Memory B cell (primary cell): Measurements from ENCODE around the gene G6PD.
A peak's percentile ranks its signal among the peaks of the same experiment; 100 is the strongest.

Experiments used
- ATAC-seq: fragments of 150-1000 bp; cut with Tn5 transposase; 2 replicates; pipeline ENCODE4 v1.10.0; 2021; ENCODE audit warnings: low read depth, mild to moderate bottlenecking, moderate library complexity
- DNase-seq, 2 donors: peaks; one replicate each; pipeline ENCODE4 v3.0.0; 2022; ENCODE audit warnings: low spot score in 2 of 2
- H3K27ac Mint-ChIP-seq: one replicate; pipeline ENCODE4 v1.8.0; 2022; ENCODE audit warnings: mild to moderate bottlenecking, moderate library complexity, mixed read lengths
- H3K27me3 Mint-ChIP-seq: one replicate; pipeline ENCODE4 v1.8.0; 2022; ENCODE audit warnings: mixed read lengths
- H3K36me3 Mint-ChIP-seq: one replicate; pipeline ENCODE4 v1.8.0; 2022; ENCODE audit warnings: mild to moderate bottlenecking, mixed read lengths
- H3K4me1 Mint-ChIP-seq: one replicate; pipeline ENCODE4 v1.8.0; 2022; ENCODE audit warnings: mixed read lengths
- H3K4me3 Mint-ChIP-seq: one replicate; pipeline ENCODE4 v1.8.0; 2022; ENCODE audit warnings: mild to moderate bottlenecking, moderate library complexity, mixed read lengths
- H3K9me3 Mint-ChIP-seq: one replicate; pipeline ENCODE4 v1.8.0; 2022; ENCODE audit warnings: mixed read lengths

G6PD gene

DNA sequence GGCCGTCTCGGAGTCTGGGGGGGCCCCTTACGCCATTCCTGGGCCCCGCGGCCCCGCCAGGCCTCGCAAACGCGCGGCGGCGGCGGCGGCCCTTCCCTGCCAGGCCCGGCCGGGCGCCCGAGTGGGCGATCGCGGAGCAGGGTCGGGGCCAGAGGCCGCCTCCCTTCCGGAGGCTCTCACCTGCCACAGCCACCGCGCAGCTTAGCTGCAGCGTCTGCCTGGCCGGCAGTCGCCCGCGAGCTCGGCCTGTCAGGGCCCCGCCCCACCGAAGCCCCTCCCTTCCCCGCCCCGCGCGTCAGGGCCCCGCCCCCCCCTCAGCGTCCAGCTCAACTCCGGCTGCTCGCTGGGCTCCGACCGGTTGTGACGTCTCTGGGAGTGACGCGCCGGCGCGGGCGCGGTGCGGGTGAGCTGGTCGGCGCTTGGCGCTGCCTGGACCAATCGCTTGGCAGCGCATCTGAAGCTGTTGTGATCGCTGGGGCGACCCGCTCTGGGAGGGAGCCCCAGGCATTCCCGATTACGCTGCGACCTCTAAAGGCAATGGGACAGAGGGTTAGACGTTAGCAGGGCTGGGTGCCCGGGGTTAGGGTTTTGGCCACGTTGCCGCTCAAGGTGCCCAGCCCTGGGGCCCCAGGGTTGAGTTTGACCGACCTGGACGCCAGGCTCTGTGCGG, 56.1 kb downstream of the G6PD start, which contains the start of gene SLC10A3:
Gene SLC10A3 (minus strand): TSS at position 216 of the 670 bp plus-strand sequence. CDS start 1,689 bp downstream, outside the sequence.
- no peaks in the 10 kb centered on the region for H3K9me3 Mint-ChIP-seq
- peaks cover 8% of the 10 kb centered on the region for H3K4me1 Mint-ChIP-seq
- no peaks in the 10 kb centered on the region for H3K27me3 Mint-ChIP-seq
- peak within 1 kb of the TSS; percentile 90 for H3K4me3 Mint-ChIP-seq
- peak; percentile 64 to 76 for DNase-seq
- peaks cover 4% of the 10 kb centered on the region for H3K36me3 Mint-ChIP-seq
- H3K27ac Mint-ChIP-seq = peak within 1 kb of the TSS; percentile 91
- ATAC-seq = peak; percentile 83

DNA sequence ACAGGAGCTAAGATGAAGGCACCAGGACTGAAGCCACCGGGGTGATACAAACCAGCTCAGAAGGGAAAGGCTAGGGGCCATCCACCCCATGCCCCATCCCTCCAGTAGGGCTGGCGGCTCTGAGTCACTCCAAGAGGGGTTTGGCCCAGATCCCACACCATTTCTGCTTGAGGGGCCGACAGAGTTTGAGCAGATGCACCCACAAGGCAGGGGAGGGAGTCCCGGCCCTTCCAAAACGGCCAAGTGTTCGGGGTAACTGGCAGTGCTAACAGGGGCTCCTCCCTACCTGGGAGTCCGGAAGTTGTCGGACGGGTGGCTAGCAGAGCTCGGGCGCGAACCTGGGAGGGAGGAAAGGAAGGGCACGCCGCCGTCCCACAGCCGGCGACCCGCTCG, 56.6 kb downstream of the G6PD start:
- ATAC-seq (no peak), DNase-seq (no peak)
- Mint-ChIP-seq H3K27me3 (no peaks in the 10 kb centered on the region), H3K9me3 (no peaks in the 10 kb centered on the region), H3K27ac (peak overlapping the region; percentile 91), H3K4me3 (peak overlapping the region; percentile 90), H3K36me3 (peaks cover 4% of the 10 kb centered on the region), H3K4me1 (peaks cover 8% of the 10 kb centered on the region)

DNA sequence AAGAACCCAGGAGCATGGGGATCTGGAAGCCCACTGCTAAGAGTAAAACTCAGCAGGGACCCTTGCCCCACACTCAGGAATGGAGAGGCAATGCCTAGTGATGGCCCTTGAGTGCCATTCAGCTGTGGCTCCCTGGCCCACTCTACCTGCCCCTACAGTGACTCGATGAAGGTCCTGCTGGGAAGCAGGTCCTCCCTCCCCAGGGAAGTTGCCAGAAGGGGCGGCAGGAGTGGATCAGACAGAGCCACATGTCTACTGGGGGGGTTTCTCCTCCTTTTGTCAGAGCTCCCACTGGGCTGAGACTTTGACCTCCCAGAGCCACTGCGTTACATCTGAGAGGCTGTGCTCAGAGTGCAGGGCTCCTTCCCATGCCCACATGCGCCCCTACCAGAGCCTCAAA, 57.5 kb downstream of the G6PD start:
- DNase-seq (no peak), ATAC-seq (no peak)
- no peak overlapping the region for H3K27ac Mint-ChIP-seq
- H3K4me3 Mint-ChIP-seq = peak overlapping the region; percentile 90
- H3K36me3 Mint-ChIP-seq = peaks cover 4% of the 10 kb centered on the region
- H3K27me3 Mint-ChIP-seq = no peaks in the 10 kb centered on the region
- no peaks in the 10 kb centered on the region for H3K9me3 Mint-ChIP-seq
- H3K4me1 Mint-ChIP-seq = peaks cover 8% of the 10 kb centered on the region

- ATAC-seq (no peak), DNase-seq (no peak)
- Mint-ChIP-seq H3K36me3 (peaks cover 4% of the 10 kb centered on the region), H3K4me3 (peak overlapping the region; percentile 29), H3K4me1 (peaks cover 8% of the 10 kb centered on the region), H3K27me3 (no peaks in the 10 kb centered on the region), H3K27ac (no peak overlapping the region), H3K9me3 (no peaks in the 10 kb centered on the region)
Observed at GRCh38 chrX:154488336-154489075, 58.1 kb downstream of the G6PD start.

DNA sequence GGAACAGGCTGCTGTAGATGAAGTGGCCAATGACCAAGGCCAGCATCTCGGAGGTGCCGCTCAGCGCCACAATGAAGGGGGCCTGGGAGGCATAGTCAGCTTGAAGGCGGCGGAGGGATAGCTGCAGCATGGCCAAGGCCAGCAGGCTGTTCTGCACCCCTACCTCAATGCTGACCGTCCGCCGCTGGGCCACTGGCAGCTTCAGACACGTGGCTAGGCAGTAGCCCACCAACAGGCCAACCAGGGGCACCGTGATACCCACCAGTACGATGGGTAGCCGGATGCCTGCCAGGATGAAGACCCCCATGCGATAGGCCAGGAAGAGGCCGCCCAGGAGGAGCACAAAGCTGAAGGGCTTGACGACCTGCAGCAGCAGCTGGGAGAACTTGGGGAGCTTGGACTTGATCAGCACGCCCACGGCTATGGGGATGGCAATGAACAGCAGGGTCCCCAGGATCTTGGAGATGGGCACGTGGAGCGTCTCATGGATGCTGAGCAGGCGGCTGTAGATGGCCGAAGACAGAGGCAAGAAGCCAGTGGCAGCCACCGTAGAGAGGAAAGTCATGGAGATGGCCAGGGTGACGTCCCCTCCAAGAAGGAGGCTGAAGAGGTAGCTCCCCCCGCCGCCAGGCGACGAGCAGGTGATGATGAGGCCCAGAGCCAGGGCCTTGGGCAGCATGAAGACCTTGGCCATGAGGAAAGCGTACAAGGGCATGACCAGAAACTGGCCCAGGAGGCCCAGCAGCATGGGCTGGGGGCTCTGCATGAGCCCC, 58.9 kb downstream of the G6PD start:
- Mint-ChIP-seq H3K36me3 (peaks cover 4% of the 10 kb centered on the region), H3K4me3 (peak overlapping the region; percentile 29), H3K9me3 (no peaks in the 10 kb centered on the region), H3K27ac (no peak overlapping the region), H3K4me1 (peaks cover 10% of the 10 kb centered on the region), H3K27me3 (no peaks in the 10 kb centered on the region)
- no peak for DNase-seq
- ATAC-seq = no peak

DNA sequence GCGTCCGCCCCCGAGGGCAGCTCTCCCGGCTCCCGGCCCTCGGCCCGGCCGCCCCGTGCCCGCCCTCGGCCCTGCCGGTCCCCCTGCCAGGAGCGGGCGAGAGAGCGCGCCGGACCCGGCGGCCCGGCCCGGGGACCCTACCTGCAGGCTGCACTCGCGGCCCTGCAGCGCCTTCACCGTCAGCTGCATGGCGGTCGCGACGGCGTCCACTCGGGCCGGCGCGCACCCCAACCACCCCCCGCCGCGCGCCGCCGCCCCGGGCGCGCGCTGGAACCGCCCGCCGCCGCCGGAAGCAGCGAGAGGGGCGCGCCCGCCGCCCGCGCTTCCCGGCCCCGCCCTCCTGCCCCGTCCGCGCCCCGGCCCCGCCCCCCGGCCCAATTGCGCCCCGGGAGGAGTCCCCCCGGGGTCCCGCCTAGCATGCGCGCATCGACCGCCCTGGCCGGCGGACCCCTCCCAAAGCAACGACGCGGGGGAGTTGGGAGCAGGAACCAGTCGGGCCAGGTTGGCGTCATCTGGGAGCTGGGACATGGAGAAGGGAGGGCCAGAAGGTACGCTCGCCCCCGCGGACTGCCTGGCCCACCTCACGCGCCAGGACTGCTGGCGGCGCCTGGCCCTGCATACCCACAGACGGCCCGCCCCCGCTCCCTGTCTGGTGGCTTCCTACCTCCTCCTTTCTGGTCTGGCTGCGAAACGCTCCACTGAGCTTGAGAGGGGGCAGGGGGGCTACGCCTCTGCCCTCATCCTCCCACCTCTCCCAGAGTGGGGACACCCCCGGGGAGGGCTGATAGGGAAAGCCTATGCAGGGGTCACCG, 60.0 kb downstream of the G6PD start, which contains the start of gene UBL4A:
Gene UBL4A (minus strand): TSS at position 220 of the 812 bp plus-strand sequence. CDS start 31 bp downstream, at position 189.
- ATAC-seq (peak; percentile 37), DNase-seq (peak; percentile 34 to 56)
- Mint-ChIP-seq H3K36me3 (peaks cover 4% of the 10 kb centered on the region), H3K27ac (peak within 1 kb of the TSS; percentile 67), H3K4me3 (peak within 1 kb of the TSS; percentile 77), H3K9me3 (no peaks in the 10 kb centered on the region), H3K4me1 (peaks cover 16% of the 10 kb centered on the region), H3K27me3 (no peaks in the 10 kb centered on the region)

DNA sequence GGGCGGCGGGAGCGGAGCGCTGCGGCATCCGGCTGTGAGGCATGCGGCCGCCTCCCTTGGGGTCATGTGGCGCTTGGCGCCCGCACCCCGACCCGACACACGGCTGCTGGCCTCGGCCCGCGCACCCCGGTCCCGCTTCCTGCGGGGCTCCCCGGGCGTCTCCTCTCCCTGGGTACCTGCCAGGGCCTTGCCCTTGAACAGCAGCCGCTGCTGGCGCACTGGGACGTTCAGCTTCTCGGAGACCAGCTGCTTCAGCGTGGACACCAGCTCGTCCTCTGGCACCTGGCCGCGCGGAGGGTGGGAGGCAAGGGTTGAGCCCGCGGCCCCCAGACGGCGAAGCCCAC, 60.6 kb downstream of the G6PD start:
- peak in 1 of 2 donors; percentile 34 for DNase-seq
- Mint-ChIP-seq H3K4me3 (peak overlapping the region; percentile 14), H3K27me3 (no peaks in the 10 kb centered on the region), H3K9me3 (no peaks in the 10 kb centered on the region), H3K27ac (no peak overlapping the region), H3K36me3 (peaks cover 4% of the 10 kb centered on the region), H3K4me1 (peaks cover 13% of the 10 kb centered on the region)
- ATAC-seq = peak; percentile 6

DNA sequence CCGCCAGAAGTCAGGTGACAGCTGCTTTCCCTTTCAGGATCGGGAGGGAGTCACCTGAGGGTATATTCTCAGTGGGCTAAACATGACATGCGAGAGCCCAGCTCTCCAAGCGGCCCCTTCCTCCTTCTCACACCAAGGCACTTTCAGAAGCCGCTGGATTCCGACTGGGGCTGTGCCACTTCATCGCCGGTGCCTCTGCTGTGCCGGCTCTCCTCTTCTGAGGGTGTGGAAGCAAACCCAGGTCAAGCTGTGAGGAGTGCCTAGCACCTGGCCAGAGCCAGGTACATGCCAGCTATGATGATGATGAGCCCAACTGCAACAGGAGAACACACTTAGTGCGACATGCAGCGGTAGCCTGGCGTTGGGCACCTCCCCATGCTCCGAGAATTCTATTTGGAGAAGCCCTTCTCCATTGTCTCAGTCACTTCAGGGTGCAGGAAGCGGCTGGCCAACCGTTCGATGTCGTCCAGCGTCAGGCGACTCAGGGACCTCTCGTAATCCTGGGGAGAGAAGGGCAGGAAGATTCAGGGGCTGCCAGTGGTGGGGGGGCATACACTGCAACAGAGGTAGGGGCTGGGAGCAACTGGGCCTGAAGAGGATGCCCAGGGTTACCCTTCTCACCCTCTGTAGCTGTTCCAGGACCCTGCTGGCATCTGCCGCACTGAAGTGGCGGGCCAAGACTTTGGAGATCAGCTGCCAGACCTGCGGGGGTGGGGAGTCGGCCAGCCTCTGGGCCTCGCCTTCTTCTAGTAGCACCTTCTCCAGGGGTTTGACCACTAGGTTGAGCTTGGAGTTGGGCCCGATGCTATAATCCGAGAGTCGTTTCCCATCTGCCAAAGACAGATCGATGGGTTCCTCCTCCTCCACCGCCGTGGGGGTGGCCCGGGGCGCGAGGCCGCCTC, 61.2 kb downstream of the G6PD start:
- no peak for DNase-seq
- no peak for ATAC-seq
- peaks cover 13% of the 10 kb centered on the region for H3K4me1 Mint-ChIP-seq
- peak overlapping the region; percentile 72 for H3K4me3 Mint-ChIP-seq
- H3K36me3 Mint-ChIP-seq = peaks cover 4% of the 10 kb centered on the region
- H3K27me3 Mint-ChIP-seq = no peaks in the 10 kb centered on the region
- H3K9me3 Mint-ChIP-seq = no peaks in the 10 kb centered on the region
- H3K27ac Mint-ChIP-seq = no peak overlapping the region

GRCh38 chrX:154484255-154485149, 62.1 kb downstream of the G6PD start:
- ATAC-seq = no peak
- Mint-ChIP-seq H3K27ac (no peak overlapping the region), H3K27me3 (no peaks in the 10 kb centered on the region), H3K36me3 (peaks cover 4% of the 10 kb centered on the region), H3K4me3 (no peak overlapping the region), H3K4me1 (peaks cover 11% of the 10 kb centered on the region), H3K9me3 (no peaks in the 10 kb centered on the region)
- DNase-seq = no peak

DNA sequence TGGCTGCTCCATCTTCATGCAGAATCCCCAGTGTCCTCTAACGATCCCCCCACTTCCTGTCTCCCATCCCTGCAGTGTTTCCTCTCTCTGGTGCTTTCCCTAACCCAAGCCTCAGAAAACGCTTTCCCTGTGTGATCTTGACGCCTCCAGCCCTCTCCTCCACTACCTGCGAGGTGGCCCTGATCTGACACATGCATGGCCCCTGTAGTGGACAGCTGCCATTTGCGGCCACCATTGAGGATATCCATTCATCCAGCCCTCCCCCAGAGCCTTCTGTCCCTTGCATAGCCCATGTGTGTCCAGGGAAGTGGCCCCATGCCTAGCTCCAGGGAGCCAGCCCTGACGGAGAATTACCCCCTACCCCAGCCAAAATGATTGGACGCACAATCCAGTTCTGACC, 63.3 kb downstream of the G6PD start:
- Mint-ChIP-seq H3K27me3 (no peaks in the 10 kb centered on the region), H3K4me1 (peaks cover 13% of the 10 kb centered on the region), H3K4me3 (peak overlapping the region; percentile 27), H3K36me3 (peaks cover 4% of the 10 kb centered on the region), H3K27ac (no peak overlapping the region), H3K9me3 (no peaks in the 10 kb centered on the region)
- DNase-seq (no peak), ATAC-seq (no peak)

- no peaks in the 10 kb centered on the region for H3K9me3 Mint-ChIP-seq
- peaks cover under 1% of the 10 kb centered on the region for H3K36me3 Mint-ChIP-seq
- ATAC-seq (no peak), DNase-seq (no peak)
- no peak overlapping the region for H3K27ac Mint-ChIP-seq
- H3K4me1 Mint-ChIP-seq = peaks cover 16% of the 10 kb centered on the region
- H3K27me3 Mint-ChIP-seq = no peaks in the 10 kb centered on the region
- no peak overlapping the region for H3K4me3 Mint-ChIP-seq
Observed at GRCh38 chrX:154482786-154483185, 63.9 kb downstream of the G6PD start.
